ENCODE data around the gene HGFAC.

DNA sequence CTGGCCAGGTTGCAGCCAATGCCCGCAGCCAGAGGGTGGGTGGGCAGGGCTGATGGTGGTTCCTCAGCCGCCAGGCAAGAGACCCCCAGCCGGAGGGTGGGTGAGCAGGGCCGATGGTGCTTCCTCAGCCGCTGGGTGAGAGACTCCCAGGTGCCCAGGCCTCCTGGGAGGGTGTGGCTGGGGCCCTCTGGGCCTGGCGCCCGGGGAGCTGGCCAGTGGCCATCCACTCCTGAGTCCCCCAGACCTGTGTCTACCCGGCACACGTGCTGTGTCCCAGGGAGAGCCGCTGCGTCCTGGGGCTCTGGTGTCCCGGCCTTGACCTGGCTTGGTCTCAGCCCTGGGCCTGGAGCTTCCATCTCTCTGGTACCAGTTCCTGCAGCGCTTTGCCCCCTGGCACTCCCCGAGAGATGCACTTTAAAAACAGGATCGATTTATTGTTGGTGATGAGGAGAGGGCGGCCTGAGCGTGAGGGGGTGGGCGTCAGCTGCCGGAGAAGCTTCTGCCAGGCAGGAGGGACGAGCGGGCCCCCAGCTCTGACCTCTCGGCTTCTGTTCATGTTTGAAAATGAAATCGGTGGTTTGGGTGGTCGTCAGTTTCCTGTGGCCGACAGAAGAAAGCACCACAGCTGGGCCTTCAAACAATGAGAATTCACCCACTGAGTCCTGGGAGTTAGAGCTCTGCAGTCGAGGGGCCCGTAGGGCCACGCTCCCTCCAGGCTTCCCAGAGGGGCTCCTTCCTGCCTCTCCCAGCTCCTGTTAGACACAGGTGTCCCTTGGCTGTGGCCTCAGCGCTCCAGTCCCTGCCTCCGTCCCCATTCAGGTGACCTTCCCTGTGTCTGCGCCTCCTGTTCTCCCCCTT is 27.8 kb downstream of the HGFAC start:
- TF ChIP-seq CTCF (conservative IDR thresholded peaks at IDR 0.05 in 1 of 2, IDR thresholded peaks at IDR 0.05 in 1 of 2; ENCODE audit: extremely low read depth in 1 of 2, insufficient read depth in 1 of 2, low read depth in 1 of 2, low read length in 2 of 2): no peak
- no peak for TF ChIP-seq EZH2 (IDR thresholded peaks at IDR 0.05; ENCODE audit: borderline replicate concordance, low read length)

Data from mammary epithelial cell (primary cell).